Measurements from ENCODE around the gene TMEM59L. TPM values are rescaled to one million over a fixed set of nuclear protein-coding genes. Genes with fewer than 3 reads are reported as not detected.

TMEM59L gene
- polyA plus RNA-seq (ENCODE audit: insufficient read length in 12 of 12): 10 to 100 TPM in 3 of 12 donors, 1 to 10 TPM in 8, not detected in 1; 4.7 to 19.4 (median 8.2) TPM
- long read RNA-seq, donor 1, transcript TMEM59L-201 (8 exons, 1,613 nt): major isoform, 19 of 22 reads
- long read RNA-seq, donor 1, partial matches to known transcripts: 0 of 22 reads
- long read RNA-seq, donor 1, other reads (novel, unspliced or antisense): 0 of 22 reads
- long read RNA-seq, donor 2, partial matches to known transcripts: 0 of 4 reads
- long read RNA-seq, donor 2, other reads (novel, unspliced or antisense): 0 of 4 reads
- long read RNA-seq, donor 3, partial matches to known transcripts: 7 of 13 reads
- long read RNA-seq, donor 3, other reads (novel, unspliced or antisense): 0 of 13 reads
- long read RNA-seq, donor 4, partial matches to known transcripts: 0 of 1 reads
- long read RNA-seq, donor 4, other reads (novel, unspliced or antisense): 0 of 1 reads
- long read RNA-seq, donor 5, partial matches to known transcripts: 7 of 9 reads
- long read RNA-seq, donor 5, other reads (novel, unspliced or antisense): 0 of 9 reads
- long read RNA-seq, donor 6, partial matches to known transcripts: 0 of 1 reads
- long read RNA-seq, donor 6, other reads (novel, unspliced or antisense): 0 of 1 reads
- long read RNA-seq, donor 7, partial matches to known transcripts: 0 of 1 reads
- long read RNA-seq, donor 7, other reads (novel, unspliced or antisense): 0 of 1 reads
- long read RNA-seq, donor 8, partial matches to known transcripts: 0 of 2 reads
- long read RNA-seq, donor 8, other reads (novel, unspliced or antisense): 0 of 2 reads
- long read RNA-seq, donor 9, partial matches to known transcripts: 0 of 2 reads
- long read RNA-seq, donor 9, other reads (novel, unspliced or antisense): 0 of 2 reads
- long read RNA-seq, donor 10, transcript TMEM59L-201 (8 exons, 1,613 nt): major isoform, 7 of 9 reads
- long read RNA-seq, donor 10, partial matches to known transcripts: 0 of 9 reads
- long read RNA-seq, donor 10, other reads (novel, unspliced or antisense): 0 of 9 reads
- long read RNA-seq, donor 11, partial matches to known transcripts: 5 of 9 reads
- long read RNA-seq, donor 11, other reads (novel, unspliced or antisense): 0 of 9 reads

- DNase-seq: no peak
These were observed at the start of gene TMEM59L for GRCh38 chr19:18612772-18613588. TMEM59L (plus strand) TSS chr19:18612870; CDS start chr19:18612959, 89 bp downstream.

GRCh38 chr19:18566953-18567352, 45.7 kb upstream of the TMEM59L start:
- no peak for DNase-seq

DNA sequence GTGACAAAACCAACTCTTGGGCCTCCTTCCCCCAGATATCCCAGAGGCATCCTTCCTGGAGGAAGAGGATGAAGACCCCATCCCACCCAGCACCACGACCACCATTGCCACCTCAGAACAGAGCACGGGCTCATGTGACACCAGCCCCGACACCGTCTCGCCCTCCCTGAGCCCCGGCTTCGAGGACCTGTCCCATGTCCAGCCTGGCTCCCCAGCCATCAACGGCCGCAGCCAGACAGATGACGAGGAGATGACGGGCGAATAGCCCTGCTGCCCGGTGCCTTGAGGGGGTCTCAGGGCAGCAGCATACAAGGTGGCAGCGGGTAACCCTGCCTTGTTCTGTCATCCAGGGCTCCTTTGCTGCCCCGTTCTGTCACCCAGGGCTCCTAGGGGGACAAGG, 44.3 kb upstream of the TMEM59L start:
- DNase-seq: no peak

DNA sequence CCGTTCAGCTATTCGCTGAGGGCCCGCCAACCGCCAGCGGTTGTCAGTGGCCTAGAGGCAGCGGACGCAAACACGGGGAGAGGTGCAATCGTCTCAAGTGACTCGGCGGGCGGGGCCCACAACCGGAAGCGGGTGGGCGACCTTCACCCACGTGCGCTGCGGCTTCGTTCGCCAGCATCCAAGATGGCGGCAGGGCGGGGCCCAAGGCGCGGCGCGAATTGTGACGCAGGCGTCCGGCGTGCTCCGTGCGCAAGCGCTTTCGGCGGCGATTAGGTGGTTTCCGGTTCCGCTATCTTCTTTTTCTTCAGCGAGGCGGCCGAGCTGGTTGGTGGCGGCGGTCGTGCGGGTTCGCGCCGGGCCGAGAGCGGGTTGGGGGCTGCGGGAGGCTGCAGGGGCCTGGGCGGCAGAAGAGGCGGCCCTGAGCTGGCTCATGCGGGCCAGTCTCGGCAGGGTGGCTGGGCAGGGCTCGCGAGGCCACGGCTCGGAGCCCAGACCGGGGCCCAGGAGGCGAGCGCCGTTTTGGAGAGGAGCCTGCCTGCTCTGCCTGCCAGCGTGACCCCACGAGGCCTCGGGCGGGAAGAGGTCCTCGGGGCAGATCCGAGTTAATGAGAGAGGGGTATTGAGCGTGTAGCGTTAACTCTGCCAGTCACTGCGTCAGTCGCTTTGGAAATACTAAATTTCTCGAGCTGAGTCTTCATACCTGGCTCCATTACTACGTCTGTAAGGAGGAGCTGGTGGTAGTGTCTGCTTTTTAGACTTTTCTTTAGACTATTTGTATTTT, 40.9 kb upstream of the TMEM59L start, which contains the start of gene UBA52:
Gene UBA52, plus strand, starts transcription at position 294 of the 781 bp plus-strand sequence. CDS start 1,444 bp downstream, outside the sequence.
- DNase-seq: peak; percentile 98

- no peak for DNase-seq
These were observed 37.9 kb upstream of the TMEM59L start for GRCh38 chr19:18574691-18575291.

GRCh38 chr19:18576383-18576782, 36.3 kb upstream of the TMEM59L start:
- no peak for DNase-seq

- no peak for DNase-seq
These were observed 35.2 kb upstream of the TMEM59L start for GRCh38 chr19:18577365-18577914.

DNA sequence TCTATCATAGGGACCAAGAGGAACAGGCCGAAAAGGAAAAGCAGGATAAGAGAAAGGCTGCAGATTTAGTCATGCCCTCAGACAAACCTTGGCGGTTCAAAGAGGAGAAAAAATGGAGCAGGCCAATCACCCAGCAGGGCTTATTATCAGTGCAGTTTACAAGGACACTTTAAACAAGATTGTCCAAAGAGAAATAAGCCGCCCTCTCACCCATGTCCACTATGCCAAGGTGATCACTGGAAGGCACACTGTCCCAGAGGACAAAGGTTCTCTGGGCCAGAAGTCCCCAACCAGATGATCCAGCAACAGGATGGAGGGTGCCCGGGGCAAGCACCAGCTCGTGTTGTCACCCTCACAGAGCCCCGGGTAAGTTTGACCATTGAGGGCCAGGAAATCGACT, 32.4 kb upstream of the TMEM59L start:
- DNase-seq: no peak

GRCh38 chr19:18586306-18586705, 26.4 kb upstream of the TMEM59L start:
- no peak for DNase-seq

GRCh38 chr19:18587561-18587960, 25.1 kb upstream of the TMEM59L start:
- no peak for DNase-seq

DNA sequence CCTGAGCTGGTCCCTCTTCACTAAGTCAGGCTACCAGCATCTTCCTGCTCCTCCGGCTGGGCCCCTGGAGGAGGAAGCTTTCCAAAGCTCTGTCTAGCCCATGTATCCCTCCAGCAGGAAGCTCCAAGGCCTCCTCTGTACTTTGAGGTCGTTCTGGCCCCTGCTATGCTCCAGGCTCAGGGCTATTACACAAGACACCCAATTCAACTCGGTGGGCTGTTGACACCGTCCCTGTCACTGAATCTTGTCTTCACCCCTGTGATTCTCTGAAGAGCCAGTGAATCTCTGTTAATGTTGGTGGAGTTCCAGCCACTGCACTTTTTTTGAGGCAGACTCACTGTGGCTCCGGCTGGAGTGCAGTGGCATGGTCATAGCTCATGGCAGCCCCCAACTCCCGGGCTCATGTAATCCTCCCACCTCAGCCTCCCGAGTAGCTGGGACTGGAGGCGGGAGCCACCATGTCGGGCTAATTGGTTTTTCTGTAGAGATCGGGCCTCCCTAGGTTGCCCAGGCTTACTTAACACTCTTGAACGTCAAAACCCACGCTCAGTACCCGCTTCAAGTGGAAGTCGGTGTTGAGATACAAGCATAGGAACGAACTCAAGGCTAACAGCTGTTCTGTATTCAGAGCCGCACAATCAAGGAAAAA, 24.6 kb upstream of the TMEM59L start:
- DNase-seq: no peak

GRCh38 chr19:18588611-18589379, 23.9 kb upstream of the TMEM59L start, which contains the start of gene REX1BD:
REX1BD (plus strand) TSS chr19:18588798; CDS start chr19:18588802, 4 bp downstream.
- DNase-seq: peak; percentile 89

DNA sequence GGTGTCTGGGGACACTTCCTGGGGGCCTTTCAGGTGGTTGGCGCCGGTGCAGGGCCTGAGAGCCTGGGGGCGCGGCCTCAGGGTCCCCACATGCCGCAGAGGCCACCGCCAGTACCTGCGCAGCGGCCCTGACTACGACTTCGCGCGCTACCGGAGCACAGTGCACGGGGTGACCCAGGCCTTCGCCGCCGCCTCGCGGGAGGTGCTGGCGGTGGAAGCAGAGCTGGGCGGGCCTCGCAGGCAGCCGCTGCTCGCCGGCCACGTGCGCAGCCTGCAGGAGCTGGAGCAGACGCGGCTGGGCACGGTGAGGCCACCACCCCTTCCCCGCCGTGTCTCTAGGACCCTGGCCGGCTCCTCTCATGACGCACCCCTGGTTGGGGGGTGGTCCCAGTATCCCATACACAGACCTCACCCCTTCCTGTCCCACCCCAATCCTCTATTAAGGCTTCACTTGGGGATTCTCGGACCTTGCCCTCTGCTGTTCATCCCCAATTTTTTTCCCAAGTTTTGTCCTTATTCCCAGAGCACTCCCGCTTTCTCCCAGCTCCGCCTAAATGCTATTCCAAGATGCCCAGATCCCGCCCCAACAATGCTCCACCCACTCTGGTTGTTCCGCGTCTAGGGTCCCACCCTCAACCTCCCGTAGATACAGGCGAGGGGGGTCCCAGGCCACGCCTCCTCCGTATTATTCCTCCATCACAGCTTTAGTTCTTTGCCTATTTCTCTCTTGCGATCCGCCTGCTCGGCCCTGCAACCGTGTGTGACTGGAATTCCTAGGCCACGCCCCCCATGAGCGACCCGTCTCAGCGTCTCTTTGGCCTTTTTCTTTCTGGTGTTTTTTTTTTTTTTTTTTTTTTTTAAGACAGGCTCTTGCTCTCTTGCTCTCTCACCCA, 23.0 kb upstream of the TMEM59L start:
- peak; percentile 67 for DNase-seq

- DNase-seq: peak; percentile 88
These were observed 22.1 kb upstream of the TMEM59L start for GRCh38 chr19:18590273-18591272.

GRCh38 chr19:18591735-18592385, 20.8 kb upstream of the TMEM59L start:
- no peak for DNase-seq

Data from muscle of arm (tissue), 14 donors.